ENCODE measurements around the gene USP31. TPM values are rescaled to one million over a fixed set of nuclear protein-coding genes. Genes with fewer than 3 reads are reported as not detected.

USP31 gene
- total RNA-seq, 2 experiments from 2014 or later = 4.5 to 4.9 TPM

- Mint-ChIP-seq H3K36me3 (ENCODE audit: low read depth) (no peaks in the 10 kb centered on the region), H3K4me1 (ENCODE audit: low read depth) (peaks cover 2% of the 10 kb centered on the region), H3K27me3 (peaks cover 11% of the 10 kb centered on the region), H3K9me3 (no peaks in the 10 kb centered on the region), H3K4me3 (no peak overlapping the region), H3K27ac (no peak overlapping the region)
- TF ChIP-seq, protein P1, sequence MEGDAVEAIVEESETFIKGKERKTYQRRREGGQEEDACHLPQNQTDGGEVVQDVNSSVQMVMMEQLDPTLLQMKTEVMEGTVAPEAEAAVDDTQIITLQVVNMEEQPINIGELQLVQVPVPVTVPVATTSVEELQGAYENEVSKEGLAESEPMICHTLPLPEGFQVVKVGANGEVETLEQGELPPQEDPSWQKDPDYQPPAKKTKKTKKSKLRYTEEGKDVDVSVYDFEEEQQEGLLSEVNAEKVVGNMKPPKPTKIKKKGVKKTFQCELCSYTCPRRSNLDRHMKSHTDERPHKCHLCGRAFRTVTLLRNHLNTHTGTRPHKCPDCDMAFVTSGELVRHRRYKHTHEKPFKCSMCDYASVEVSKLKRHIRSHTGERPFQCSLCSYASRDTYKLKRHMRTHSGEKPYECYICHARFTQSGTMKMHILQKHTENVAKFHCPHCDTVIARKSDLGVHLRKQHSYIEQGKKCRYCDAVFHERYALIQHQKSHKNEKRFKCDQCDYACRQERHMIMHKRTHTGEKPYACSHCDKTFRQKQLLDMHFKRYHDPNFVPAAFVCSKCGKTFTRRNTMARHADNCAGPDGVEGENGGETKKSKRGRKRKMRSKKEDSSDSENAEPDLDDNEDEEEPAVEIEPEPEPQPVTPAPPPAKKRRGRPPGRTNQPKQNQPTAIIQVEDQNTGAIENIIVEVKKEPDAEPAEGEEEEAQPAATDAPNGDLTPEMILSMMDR (IDR thresholded peaks at IDR 0.05) = no peak
- DNase-seq (no peak), ATAC-seq (no peak)
- ChIA-PET POLR2A (no interaction called here), CTCF (no interaction called here)
- intact Hi-C loops (cut with micrococcal nuclease) = loop anchor here (10.0 kb wide), 1 partner anchor 167 kb away; no protein-coding TSS in a partner anchor
Measured at GRCh38 chr16:23061669-23062068, 87.6 kb downstream of the USP31 start.

- Mint-ChIP-seq H3K4me1 (ENCODE audit: low read depth) (peaks cover 2% of the 10 kb centered on the region), H3K36me3 (ENCODE audit: low read depth) (no peaks in the 10 kb centered on the region), H3K4me3 (no peak overlapping the region), H3K27ac (no peak overlapping the region), H3K27me3 (peaks cover 15% of the 10 kb centered on the region), H3K9me3 (no peaks in the 10 kb centered on the region)
- DNase-seq (peak; percentile 80), ATAC-seq (peak; percentile 72)
- ChIA-PET POLR2A (interaction anchor here (0.6 kb wide), 1 partner anchor 258 kb away, joined by 3 read pairs; no protein-coding TSS in a partner anchor), CTCF (interaction anchor here (0.6 to 1.7 kb wide), 6 partner anchors 13 to 162 kb away, joined by 3 to 5 read pairs (median 3); no protein-coding TSS in a partner anchor)
- TF ChIP-seq, protein P1 (IDR thresholded peaks at IDR 0.05) = peak; percentile 96
- intact Hi-C loops (cut with micrococcal nuclease) = loop anchor here (10.0 kb wide), 1 partner anchor 166 kb away; no protein-coding TSS in a partner anchor
Measured at GRCh38 chr16:23060458-23061320, 88.6 kb downstream of the USP31 start.

GRCh38 chr16:23059433-23059832 is 89.8 kb downstream of the USP31 start:
- DNase-seq (no peak), ATAC-seq (no peak)
- Mint-ChIP-seq H3K9me3 (no peaks in the 10 kb centered on the region), H3K27ac (no peak overlapping the region), H3K36me3 (ENCODE audit: low read depth) (no peaks in the 10 kb centered on the region), H3K4me1 (ENCODE audit: low read depth) (peaks cover 2% of the 10 kb centered on the region), H3K4me3 (no peak overlapping the region), H3K27me3 (peaks cover 18% of the 10 kb centered on the region)
- intact Hi-C loops (cut with micrococcal nuclease) = no loop called here
- TF ChIP-seq, protein P1 (IDR thresholded peaks at IDR 0.05) = no peak
- POLR2A ChIA-PET = no interaction called here
- CTCF ChIA-PET = interaction anchor here (0.9 to 1.7 kb wide), 3 partner anchors 12 to 161 kb away, joined by 3 to 5 read pairs (median 4); no protein-coding TSS in a partner anchor

- DNase-seq (no peak), ATAC-seq (no peak)
- CTCF ChIA-PET = no interaction called here
- peaks cover 2% of the 10 kb centered on the region for H3K4me1 Mint-ChIP-seq (ENCODE audit: low read depth)
- intact Hi-C loops (cut with micrococcal nuclease) = no loop called here
- POLR2A ChIA-PET = no interaction called here
- H3K4me3 Mint-ChIP-seq = no peak overlapping the region
- no peak overlapping the region for H3K27ac Mint-ChIP-seq
- no peaks in the 10 kb centered on the region for H3K36me3 Mint-ChIP-seq (ENCODE audit: low read depth)
- H3K27me3 Mint-ChIP-seq = peaks cover 18% of the 10 kb centered on the region
- TF ChIP-seq, protein P1 (IDR thresholded peaks at IDR 0.05) = no peak
- no peaks in the 10 kb centered on the region for H3K9me3 Mint-ChIP-seq
Measured at GRCh38 chr16:23058576-23058975, 90.7 kb downstream of the USP31 start.

DNA sequence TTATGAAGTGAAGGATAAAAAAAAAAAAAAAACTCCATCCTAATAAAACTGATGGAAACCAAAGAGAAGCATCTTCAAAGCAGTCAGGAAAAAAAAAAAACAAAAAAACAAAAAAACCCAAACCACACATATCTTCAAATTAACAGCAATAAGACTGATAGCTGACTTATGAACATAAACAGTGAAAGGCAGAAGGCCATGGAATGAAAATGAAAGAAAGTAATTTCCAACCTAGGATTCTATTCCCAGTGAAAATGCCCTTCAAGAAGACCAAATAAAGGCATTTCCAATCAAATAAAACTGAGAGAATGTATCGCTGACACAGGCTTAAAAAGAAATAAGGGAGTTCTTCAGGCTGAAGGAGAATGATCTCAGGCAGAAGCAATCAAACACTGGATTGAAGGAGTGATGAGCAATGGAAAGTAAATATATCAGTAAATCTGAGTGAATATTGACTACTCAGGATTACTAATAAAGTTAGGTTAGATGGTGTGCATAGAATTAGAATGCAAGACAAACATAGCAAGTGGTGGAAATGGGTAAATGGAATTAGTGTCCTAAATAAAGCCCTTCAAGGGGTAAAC is 92.1 kb downstream of the USP31 start:
- no peak overlapping the region for H3K27ac Mint-ChIP-seq
- no peaks in the 10 kb centered on the region for H3K36me3 Mint-ChIP-seq (ENCODE audit: low read depth)
- no peaks in the 10 kb centered on the region for H3K9me3 Mint-ChIP-seq
- intact Hi-C loops (cut with micrococcal nuclease) = no loop called here
- ChIA-PET POLR2A (interaction anchor here (0.7 kb wide), 1 partner anchor 407 kb away, joined by 3 read pairs; no protein-coding TSS in a partner anchor), CTCF (no interaction called here)
- ATAC-seq (no peak), DNase-seq (no peak)
- no peak overlapping the region for H3K4me3 Mint-ChIP-seq
- TF ChIP-seq, protein P1 (IDR thresholded peaks at IDR 0.05) = no peak
- peaks cover 2% of the 10 kb centered on the region for H3K4me1 Mint-ChIP-seq (ENCODE audit: low read depth)
- peaks cover 19% of the 10 kb centered on the region for H3K27me3 Mint-ChIP-seq
